Lung (tissue), 12 donors: ENCODE results near the gene HABP2. TPM values are rescaled to one million over a fixed set of nuclear protein-coding genes. Genes with fewer than 3 reads are reported as not detected.

Source experiments
- ATAC-seq: fragments of 200-7000 bp; cut with Tn5 transposase; one replicate; pipeline ENCODE4 v1.9.1; 2020; ENCODE audit warnings: moderate number of reproducible peaks; ENCODE audit not compliant: insufficient read depth, low FRiP score
- DNase-seq, 3 donors: peaks; one replicate each; pipeline ENCODE4 v3.0.0-alpha.2; 2013 to 2017
- H3K27ac ChIP-seq, 2 donors: one replicate each; pipeline ENCODE4 v1.5.1; 2013; ENCODE audit warnings: mild to moderate bottlenecking in 2 of 2, moderate library complexity in 2 of 2, control low read depth in 1 of 2, inconsistent platforms in 1 of 2, low read depth in 1 of 2, low read length in 1 of 2
- H3K27me3 ChIP-seq, 3 donors: one replicate each; pipeline ENCODE4 v1.5.1; 2013; ENCODE audit warnings: low read length in 2 of 3; ENCODE audit not compliant: control insufficient read depth in 3 of 3, insufficient read depth in 3 of 3
- H3K36me3 ChIP-seq, 4 donors: one replicate each; pipeline ENCODE4 v1.5.1; 2013; ENCODE audit warnings: low read length in 4 of 4, mild to moderate bottlenecking in 1 of 4, moderate library complexity in 1 of 4; ENCODE audit not compliant: control insufficient read depth in 4 of 4, insufficient read depth in 4 of 4
- H3K4me1 ChIP-seq, 5 donors: one replicate each; pipeline ENCODE4 v1.5.1; 2013; ENCODE audit warnings: low read length in 5 of 5, mild to moderate bottlenecking in 2 of 5, moderate library complexity in 1 of 5; ENCODE audit not compliant: control insufficient read depth in 5 of 5, insufficient read depth in 5 of 5
- H3K4me3 ChIP-seq: one replicate; pipeline ENCODE4 v1.5.1; 2013; ENCODE audit warnings: mild to moderate bottlenecking, control low read depth, moderate library complexity
- H3K9ac ChIP-seq, 2 donors: one replicate each; pipeline ENCODE4 v1.5.1; 2013; ENCODE audit warnings: low read length in 2 of 2, control low read depth in 1 of 2; ENCODE audit not compliant: insufficient read depth in 1 of 2
- H3K9me3 ChIP-seq, 4 donors: one replicate each; pipeline ENCODE4 v1.5.1; 2013; ENCODE audit warnings: low read length in 3 of 4, mild to moderate bottlenecking in 1 of 4, moderate library complexity in 1 of 4; ENCODE audit not compliant: control insufficient read depth in 4 of 4, insufficient read depth in 3 of 4
- CTCF ChIP-seq: IDR thresholded peaks from 2 replicates; pipeline ENCODE4 v1.5.1; 2012; ENCODE audit warnings: mild to moderate bottlenecking; ENCODE audit errors: control extremely low read depth, extremely low read depth
- WGBS, 2 donors: extraction: QIAGEN DNeasy Blood & Tissue Kit; methylation state at CpG; one replicate each; pipeline ENCODE4 v1.1.7; 2013; 5-methylcytosine and 5-hydroxymethylcytosine counted together
- polyA plus RNA-seq, 2 donors: library from polyadenylated mRNA; stranded (reverse); fragments of 200-250 nt; gene quantifications; one replicate each; pipeline ENCODE4 v1.2.1, GENCODE V29; 2013
- total RNA-seq, 2 donors: library from RNA; depleted of rRNA in 1 of 2; stranded (reverse); fragments of >200 nt in 1 of 2; gene quantifications; one replicate each; pipeline ENCODE4 v1.2.1, GENCODE V29; 2014 to 2021
- donor health status: control.
- donor health status: control.
- donor health status: Bipolar disorder and iron deficiency.
- donor health status: healthy.
- donor health status: DM: yes; HTN: yes; CAD: no.

HABP2 gene
- total and polyA plus RNA-seq, 4 donors: 0.10 to 1.3 (median 0.65) TPM

GRCh38 chr10:113621799-113622198 lies 68.9 kb downstream of the HABP2 start:
- ATAC-seq (no peak), DNase-seq (no peak)
- no peak for TF ChIP-seq CTCF
- peaks cover 0 to 3% (median 0%) of the 10 kb centered on the region in 4 donors for H3K9me3 ChIP-seq
- no peaks in the 10 kb centered on the region for H3K36me3 ChIP-seq
- no peak overlapping the region for H3K9ac ChIP-seq
- no peak overlapping the region for H3K4me3 ChIP-seq
- peaks cover 0 to 10% (median 0%) of the 10 kb centered on the region in 5 donors for H3K4me1 ChIP-seq
- no peak overlapping the region for H3K27ac ChIP-seq
- peaks cover 0 to 12% (median 0%) of the 10 kb centered on the region in 3 donors for H3K27me3 ChIP-seq
- WGBS, 2 donors: 85 to 88% methylated on average over 8 of the region's 8 CpGs

GRCh38 chr10:113622831-113623230 lies 70.0 kb downstream of the HABP2 start:
- no peak for TF ChIP-seq CTCF
- no peak for ATAC-seq

GRCh38 chr10:113625461-113626186 lies 72.8 kb downstream of the HABP2 start:
- DNase-seq (no peak), ATAC-seq (no peak)
- no peaks in the 10 kb centered on the region for H3K36me3 ChIP-seq
- peaks cover 0 to 3% (median 0%) of the 10 kb centered on the region in 4 donors for H3K9me3 ChIP-seq
- peaks cover 0 to 10% (median 3%) of the 10 kb centered on the region in 5 donors for H3K4me1 ChIP-seq
- H3K4me3 ChIP-seq: no peak overlapping the region
- peaks cover 0 to 4% (median 0%) of the 10 kb centered on the region in 3 donors for H3K27me3 ChIP-seq
- no peak overlapping the region for H3K9ac ChIP-seq
- peak overlapping the region in 1 of 2 donors; percentile 46 for H3K27ac ChIP-seq
- 85 to 90% methylated on average over 10 of the region's 10 CpGs for WGBS, 2 donors
- TF ChIP-seq CTCF: no peak

More at GRCh38 chr10:113622831-113623230, 70.0 kb downstream of the HABP2 start:
- Histone ChIP-seq H3K9me3 (peaks cover 0 to 3% (median 0%) of the 10 kb centered on the region in 4 donors), H3K4me1 (peaks cover 0 to 10% (median 3%) of the 10 kb centered on the region in 5 donors), H3K27ac (no peak overlapping the region), H3K27me3 (peaks cover 0 to 6% (median 0%) of the 10 kb centered on the region in 3 donors), H3K9ac (no peak overlapping the region), H3K36me3 (no peaks in the 10 kb centered on the region), H3K4me3 (no peak overlapping the region)
- DNase-seq: peak in 2 of 3 donors; percentile 34 to 76
- 63 to 82% methylated on average over 4 of the region's 4 CpGs for WGBS, 2 donors
